ENCODE data around the gene C16orf74. TPM values are rescaled to one million over a fixed set of nuclear protein-coding genes. Genes with fewer than 3 reads are reported as not detected.

C16orf74 gene
- total RNA-seq: 1 to 10 TPM; 3.6 to 3.9 TPM

- Mint-ChIP-seq H3K4me3 (peak within 1 kb of the TSS; percentile 84), H3K9me3 (no peaks in the 10 kb centered on the region), H3K4me1 (peaks cover 10% of the 10 kb centered on the region), H3K27me3 (peaks cover 35% of the 10 kb centered on the region), H3K27ac (no peak within 1 kb of the TSS), H3K36me3 (no peaks in the 10 kb centered on the region)
- POLR2A ChIA-PET: no interaction called here
- DNase-seq (peak; percentile 55), ATAC-seq (ENCODE audit: low read depth) (peak; percentile 76)
These were observed at the start of gene C16orf74 for GRCh38 chr16:85750827-85751697. Gene C16orf74, minus strand, starts transcription at chr16:85751096. Its CDS starts 15,879 bp downstream, at chr16:85735217.

- POLR2A ChIA-PET: interaction anchor here (0.9 to 1.2 kb wide), 4 partner anchors 13 to 197 kb away, joined by 3 read pairs; no protein-coding TSS in a partner anchor
- no peaks in the 10 kb centered on the region for H3K9me3 Mint-ChIP-seq
- peak overlapping the region; percentile 91 for H3K4me3 Mint-ChIP-seq
- H3K36me3 Mint-ChIP-seq: peaks cover 31% of the 10 kb centered on the region
- DNase-seq (no peak), ATAC-seq (ENCODE audit: low read depth) (peak; percentile 6)
- H3K27me3 Mint-ChIP-seq: no peaks in the 10 kb centered on the region
- peak overlapping the region; percentile 88 for H3K27ac Mint-ChIP-seq
- peaks cover 42% of the 10 kb centered on the region for H3K4me1 Mint-ChIP-seq
These were observed 49.4 kb upstream of the C16orf74 start for GRCh38 chr16:85800321-85800669.

DNA sequence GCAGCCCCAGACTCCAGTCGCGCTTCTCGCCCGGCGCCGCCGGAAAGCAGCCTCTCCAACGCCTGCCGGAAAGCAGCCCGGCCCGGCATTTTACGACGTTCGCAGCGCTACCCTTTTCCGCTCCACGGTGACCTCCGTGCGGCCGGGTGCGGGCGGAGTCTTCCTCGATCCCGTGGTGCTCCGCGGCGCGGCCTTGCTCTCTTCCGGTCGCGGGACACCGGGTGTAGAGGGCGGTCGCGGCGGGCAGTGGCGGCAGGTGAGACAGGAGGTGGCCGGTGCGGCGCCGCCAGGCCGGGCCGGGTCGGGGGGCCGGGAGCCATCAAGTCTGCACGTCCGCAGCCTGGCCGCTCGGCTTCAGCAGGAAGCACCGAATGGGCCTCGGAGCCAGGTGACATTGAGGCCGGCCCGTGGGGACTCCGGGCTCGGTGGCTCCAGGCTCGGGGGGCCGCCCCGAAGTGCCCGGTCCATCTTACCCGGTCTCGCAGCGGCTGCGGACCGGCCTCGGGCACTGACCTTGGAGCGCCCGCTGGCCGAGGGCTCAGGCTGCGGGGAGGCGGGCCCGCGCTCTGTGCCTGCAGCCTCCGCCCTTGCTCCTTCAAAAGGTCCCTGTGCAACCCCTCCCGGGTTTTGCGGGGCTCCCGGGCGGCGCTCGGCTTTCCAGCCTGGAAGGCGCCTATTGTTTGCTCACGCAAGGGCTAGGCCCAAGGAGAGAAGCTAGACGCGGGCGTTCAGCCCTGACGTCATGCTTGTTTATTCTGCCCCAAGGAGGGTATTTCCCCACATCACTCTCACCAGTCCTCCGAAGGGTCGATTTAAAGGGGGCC lies 48.8 kb upstream of the C16orf74 start, which contains the start of the genes COX4I1 and EMC8:
Gene COX4I1, plus strand, starts transcription at position 199 of the 824 bp plus-strand sequence. CDS start 1,511 bp downstream, outside the sequence.
Gene EMC8, minus strand, starts transcription at position 48 of the 824 bp plus-strand sequence. CDS start 249 bp downstream, outside the sequence.
- Mint-ChIP-seq H3K9me3 (no peaks in the 10 kb centered on the region), H3K27ac (peak within 1 kb of the TSS; percentile 92), H3K4me1 (peaks cover 42% of the 10 kb centered on the region), H3K27me3 (no peaks in the 10 kb centered on the region), H3K36me3 (peaks cover 28% of the 10 kb centered on the region), H3K4me3 (peak within 1 kb of the TSS; percentile 91)
- POLR2A ChIA-PET: interaction anchor here (0.9 to 1.2 kb wide), 4 partner anchors 14 to 198 kb away, joined by 3 read pairs; no protein-coding TSS in a partner anchor
- peak; percentile 90 for ATAC-seq (ENCODE audit: low read depth)
- peak; percentile 94 for DNase-seq

DNA sequence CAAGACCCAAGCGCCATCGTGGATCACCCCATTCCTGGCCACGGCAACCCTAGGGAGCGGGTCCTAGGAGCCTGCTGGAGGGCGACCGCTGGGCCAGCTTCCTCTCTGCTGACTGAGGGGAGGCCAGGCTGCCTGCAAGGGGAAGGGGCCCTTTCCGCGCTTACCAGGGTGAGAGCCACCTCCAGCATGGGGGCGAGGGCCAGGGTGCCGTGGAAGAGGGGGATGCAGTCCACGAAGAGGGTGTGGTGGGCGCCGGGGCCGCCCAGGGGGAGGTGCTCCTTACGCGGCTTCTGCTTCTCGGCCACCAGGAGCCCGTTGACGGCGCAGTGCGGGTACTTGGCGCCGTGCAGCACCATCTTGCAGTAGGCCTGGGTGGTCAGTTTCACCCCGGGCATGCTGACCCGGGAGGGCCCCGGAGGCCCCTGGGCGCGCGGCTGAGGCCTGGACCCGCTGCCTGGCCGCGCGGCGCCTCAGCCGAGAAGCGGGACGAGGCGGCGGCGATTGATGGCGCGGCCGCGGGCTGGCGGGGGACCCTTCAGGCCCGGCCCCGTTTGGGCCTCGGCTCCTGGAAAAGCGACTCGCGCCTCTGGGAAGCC lies 48.1 kb upstream of the C16orf74 start:
- POLR2A ChIA-PET: no interaction called here
- Mint-ChIP-seq H3K27me3 (no peaks in the 10 kb centered on the region), H3K36me3 (peaks cover 27% of the 10 kb centered on the region), H3K4me3 (peak overlapping the region; percentile 91), H3K9me3 (no peaks in the 10 kb centered on the region), H3K27ac (peak overlapping the region; percentile 92), H3K4me1 (peaks cover 42% of the 10 kb centered on the region)
- ATAC-seq (ENCODE audit: low read depth) (peak; percentile 50), DNase-seq (no peak)

DNA sequence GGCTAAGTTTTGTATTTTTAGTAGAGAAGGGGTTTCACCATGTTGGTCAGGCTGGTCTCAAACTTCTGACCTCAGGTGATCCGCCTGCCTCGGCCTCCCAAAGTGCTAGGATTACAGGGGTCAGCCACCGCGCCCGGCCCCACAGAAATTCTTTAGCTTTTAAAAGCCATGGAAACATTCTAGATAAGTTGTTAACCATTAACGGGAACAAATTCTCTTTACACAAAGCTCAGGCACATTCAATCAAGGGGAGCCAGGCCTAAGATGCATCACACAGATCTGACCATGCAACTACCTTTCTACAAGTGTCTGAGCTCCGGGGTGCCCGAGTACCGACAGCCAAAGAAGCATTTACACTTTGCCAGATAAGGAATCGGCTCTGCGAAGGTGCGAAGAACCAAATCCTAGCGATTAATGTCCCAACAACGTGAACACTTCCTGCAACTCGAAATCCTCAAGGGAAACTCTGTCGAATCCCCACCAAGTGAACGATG lies 47.4 kb upstream of the C16orf74 start:
- no peak for ATAC-seq (ENCODE audit: low read depth)
- H3K4me1 Mint-ChIP-seq: peaks cover 40% of the 10 kb centered on the region
- POLR2A ChIA-PET: no interaction called here

GRCh38 chr16:85796599-85796998 lies 45.7 kb upstream of the C16orf74 start:
- Mint-ChIP-seq H3K36me3 (peaks cover 33% of the 10 kb centered on the region), H3K4me1 (peaks cover 33% of the 10 kb centered on the region), H3K27me3 (no peaks in the 10 kb centered on the region), H3K9me3 (no peaks in the 10 kb centered on the region), H3K4me3 (no peak overlapping the region), H3K27ac (no peak overlapping the region)
- ATAC-seq (ENCODE audit: low read depth): no peak
- POLR2A ChIA-PET: no interaction called here
- no peak for DNase-seq

More for the DNA sequence above, 47.4 kb upstream of the C16orf74 start:
- H3K4me3 Mint-ChIP-seq: peak overlapping the region; percentile 90
- DNase-seq: no peak
- no peaks in the 10 kb centered on the region for H3K27me3 Mint-ChIP-seq
- peak overlapping the region; percentile 78 for H3K27ac Mint-ChIP-seq
- peaks cover 27% of the 10 kb centered on the region for H3K36me3 Mint-ChIP-seq
- no peaks in the 10 kb centered on the region for H3K9me3 Mint-ChIP-seq

- ATAC-seq (ENCODE audit: low read depth) (no peak), DNase-seq (no peak)
- Mint-ChIP-seq H3K36me3 (peaks cover 33% of the 10 kb centered on the region), H3K4me1 (peaks cover 30% of the 10 kb centered on the region), H3K27ac (peak overlapping the region; percentile 8), H3K4me3 (no peak overlapping the region), H3K27me3 (no peaks in the 10 kb centered on the region), H3K9me3 (no peaks in the 10 kb centered on the region)
- POLR2A ChIA-PET: no interaction called here
These were observed 45.3 kb upstream of the C16orf74 start for GRCh38 chr16:85796152-85796551.

- Mint-ChIP-seq H3K27ac (no peak overlapping the region), H3K36me3 (peaks cover 37% of the 10 kb centered on the region), H3K27me3 (no peaks in the 10 kb centered on the region), H3K4me1 (peaks cover 30% of the 10 kb centered on the region), H3K4me3 (no peak overlapping the region), H3K9me3 (no peaks in the 10 kb centered on the region)
- POLR2A ChIA-PET: no interaction called here
- DNase-seq (no peak), ATAC-seq (ENCODE audit: low read depth) (no peak)
These were observed 43.8 kb upstream of the C16orf74 start for GRCh38 chr16:85794696-85795095.

GRCh38 chr16:85793662-85794298 lies 42.9 kb upstream of the C16orf74 start:
- POLR2A ChIA-PET: no interaction called here
- Mint-ChIP-seq H3K4me3 (no peak overlapping the region), H3K9me3 (no peaks in the 10 kb centered on the region), H3K27me3 (no peaks in the 10 kb centered on the region), H3K36me3 (peaks cover 38% of the 10 kb centered on the region), H3K27ac (no peak overlapping the region), H3K4me1 (peaks cover 31% of the 10 kb centered on the region)
- ATAC-seq (ENCODE audit: low read depth): no peak
- no peak for DNase-seq

- no peaks in the 10 kb centered on the region for H3K27me3 Mint-ChIP-seq
- ATAC-seq (ENCODE audit: low read depth) (no peak), DNase-seq (no peak)
- peak overlapping the region; percentile 21 for H3K27ac Mint-ChIP-seq
- H3K4me1 Mint-ChIP-seq: peaks cover 12% of the 10 kb centered on the region
- peaks cover 32% of the 10 kb centered on the region for H3K36me3 Mint-ChIP-seq
- H3K9me3 Mint-ChIP-seq: no peaks in the 10 kb centered on the region
- POLR2A ChIA-PET: no interaction called here
- H3K4me3 Mint-ChIP-seq: no peak overlapping the region
These were observed 38.9 kb upstream of the C16orf74 start for GRCh38 chr16:85789773-85790172.

DNA sequence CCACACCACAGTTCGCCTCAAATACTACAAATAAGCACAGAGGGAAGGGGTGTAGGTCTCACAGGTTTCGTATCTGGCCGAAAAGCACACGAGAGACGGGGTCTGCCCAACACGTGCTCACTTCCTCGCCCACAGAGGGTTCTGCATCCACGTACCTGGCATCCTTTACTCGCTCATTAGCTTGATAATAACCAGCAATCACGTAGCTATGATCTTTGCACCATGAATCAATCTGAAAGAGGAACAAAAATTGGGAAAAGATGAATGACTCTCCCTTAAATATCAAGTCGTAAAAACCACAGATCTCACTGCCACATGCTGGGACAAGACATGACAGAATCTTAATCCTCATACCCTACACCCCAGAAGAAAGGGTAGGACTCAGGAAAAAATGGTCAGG lies 37.9 kb upstream of the C16orf74 start:
- peaks cover 12% of the 10 kb centered on the region for H3K4me1 Mint-ChIP-seq
- POLR2A ChIA-PET: no interaction called here

GRCh38 chr16:85785927-85786326 lies 35.0 kb upstream of the C16orf74 start:
- no peaks in the 10 kb centered on the region for H3K27me3 Mint-ChIP-seq
- H3K4me3 Mint-ChIP-seq: no peak overlapping the region
- H3K27ac Mint-ChIP-seq: no peak overlapping the region
- peaks cover 11% of the 10 kb centered on the region for H3K36me3 Mint-ChIP-seq
- ATAC-seq (ENCODE audit: low read depth) (no peak), DNase-seq (no peak)
- H3K9me3 Mint-ChIP-seq: no peaks in the 10 kb centered on the region
- H3K4me1 Mint-ChIP-seq: peaks cover 13% of the 10 kb centered on the region
- POLR2A ChIA-PET: no interaction called here

More for the DNA sequence above, 37.9 kb upstream of the C16orf74 start:
- ATAC-seq (ENCODE audit: low read depth) (no peak), DNase-seq (no peak)
- peaks cover 32% of the 10 kb centered on the region for H3K36me3 Mint-ChIP-seq
- H3K27me3 Mint-ChIP-seq: no peaks in the 10 kb centered on the region
- no peaks in the 10 kb centered on the region for H3K9me3 Mint-ChIP-seq
- no peak overlapping the region for H3K27ac Mint-ChIP-seq
- H3K4me3 Mint-ChIP-seq: no peak overlapping the region

All from activated naive CD8-positive, alpha-beta T cell treated with anti-CD3 and anti-CD28 coated beads, Interleukin-2, amount 10 ng/mL, durations not matched to agents 7 days and 5 days (primary cell).